HG03060 (cell line): ENCODE measurements around the gene ANO2.

Experiments used
- ATAC-seq: cut with Tn5 transposase; IDR thresholded peaks from one replicate; pipeline ENCODE4 v1.9.1; 2021; ENCODE audit warnings: low read depth, moderate number of reproducible peaks; ENCODE audit not compliant: unreplicated experiment

ANO2 gene

GRCh38 chr12:5633106-5633505 is 312.0 kb downstream of the ANO2 start:
- ATAC-seq = no peak

- ATAC-seq = no peak
Observed at GRCh38 chr12:5632453-5632852, 312.6 kb downstream of the ANO2 start.

- no peak for ATAC-seq
Observed at GRCh38 chr12:5631497-5631896, 313.6 kb downstream of the ANO2 start.

DNA sequence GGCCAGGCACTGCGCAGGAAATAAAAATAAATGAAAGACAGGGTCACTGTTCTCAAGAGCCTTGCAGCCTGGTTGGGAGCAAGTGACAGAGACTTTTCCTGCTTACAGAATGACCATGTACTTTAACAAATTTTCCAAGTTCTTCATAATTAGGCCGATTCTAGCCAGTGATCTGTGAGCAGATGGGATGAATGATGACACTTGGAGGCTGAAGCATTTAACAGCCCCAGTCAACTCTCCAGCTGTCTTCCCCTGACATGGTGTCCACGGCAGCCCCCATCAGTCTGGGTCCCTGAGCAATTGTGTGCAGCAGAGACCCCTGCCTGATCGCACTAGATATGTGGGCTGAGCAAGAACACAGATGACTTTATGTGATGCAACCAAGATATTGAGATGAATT is 314.3 kb downstream of the ANO2 start:
- no peak for ATAC-seq

DNA sequence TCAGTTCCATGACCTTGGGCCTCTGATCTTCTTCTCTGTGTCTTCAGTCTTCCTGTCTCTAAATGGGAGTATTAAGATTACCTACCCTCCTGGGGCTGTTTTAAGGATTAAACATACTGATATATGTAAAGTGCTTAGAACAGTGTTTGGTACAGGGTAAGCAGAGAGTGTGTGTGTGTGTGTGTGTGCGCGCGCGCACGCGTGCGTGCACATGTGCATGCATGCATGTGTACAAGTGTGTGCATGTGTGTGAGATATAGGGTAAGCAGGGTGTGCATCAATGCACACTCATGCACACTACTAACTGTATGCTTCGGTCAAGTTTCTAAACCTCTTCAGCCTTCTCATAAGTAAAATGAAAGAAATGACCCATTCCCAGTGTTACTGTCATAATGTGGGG is 316.6 kb downstream of the ANO2 start:
- no peak for ATAC-seq

GRCh38 chr12:5627053-5627630 is 317.9 kb downstream of the ANO2 start:
- ATAC-seq = no peak

DNA sequence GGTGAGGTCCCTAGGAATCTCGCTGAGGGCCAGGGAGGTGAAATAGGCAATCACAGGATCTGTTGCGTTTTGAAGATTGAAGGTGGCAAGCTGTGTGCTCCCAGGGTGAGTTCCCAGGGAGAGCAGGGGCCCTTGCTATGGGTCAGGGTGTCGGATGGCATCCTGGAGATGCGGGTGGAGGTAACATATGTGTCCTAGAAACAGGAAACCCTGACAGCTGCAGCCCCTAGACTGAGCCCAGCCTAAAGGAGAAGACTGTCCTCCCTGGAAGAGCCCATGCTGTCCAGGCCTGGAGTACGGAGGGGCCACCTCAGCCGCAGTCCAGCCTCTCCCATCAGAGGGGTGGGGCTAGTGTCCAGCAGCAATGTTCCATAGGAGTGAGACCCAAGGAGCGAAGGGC is 318.9 kb downstream of the ANO2 start:
- ATAC-seq = no peak

DNA sequence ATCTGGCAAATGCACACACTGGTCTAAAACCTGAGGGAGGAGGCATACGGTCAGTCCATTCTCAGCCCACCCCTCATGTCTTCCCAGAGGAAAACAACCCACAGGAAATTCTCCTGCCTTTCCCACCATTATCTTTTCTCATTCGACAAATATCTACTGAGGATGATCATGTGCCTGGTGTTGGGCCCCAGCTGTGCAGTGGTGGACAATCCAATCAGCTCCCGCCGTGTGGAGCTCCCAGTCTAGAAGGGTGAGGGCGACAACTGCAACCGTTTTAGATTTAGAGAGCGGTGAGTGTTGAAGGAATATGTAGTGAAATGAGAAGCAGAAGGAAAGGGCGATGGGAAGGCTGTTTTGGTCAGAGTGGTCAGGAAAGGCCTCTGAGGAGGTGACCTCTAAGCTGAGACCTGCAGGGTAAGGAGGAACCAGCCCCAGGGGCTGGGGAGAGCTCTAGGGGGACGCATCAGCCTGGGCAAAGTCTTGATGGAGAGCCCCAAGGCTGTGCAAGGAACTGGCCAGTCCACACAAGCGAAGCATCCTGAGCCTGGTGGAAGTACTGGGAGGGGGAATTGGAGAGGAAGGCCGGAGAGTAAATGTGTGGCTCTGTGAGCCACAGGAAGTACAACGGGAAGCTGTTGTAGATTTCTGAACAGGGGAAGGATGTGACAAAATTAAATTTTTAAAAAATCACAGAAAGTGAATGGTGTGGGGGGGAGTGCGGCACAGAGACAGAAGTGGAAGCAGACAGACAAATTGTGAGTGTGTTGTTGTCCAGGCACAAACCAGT is 320.4 kb downstream of the ANO2 start:
- ATAC-seq = no peak

DNA sequence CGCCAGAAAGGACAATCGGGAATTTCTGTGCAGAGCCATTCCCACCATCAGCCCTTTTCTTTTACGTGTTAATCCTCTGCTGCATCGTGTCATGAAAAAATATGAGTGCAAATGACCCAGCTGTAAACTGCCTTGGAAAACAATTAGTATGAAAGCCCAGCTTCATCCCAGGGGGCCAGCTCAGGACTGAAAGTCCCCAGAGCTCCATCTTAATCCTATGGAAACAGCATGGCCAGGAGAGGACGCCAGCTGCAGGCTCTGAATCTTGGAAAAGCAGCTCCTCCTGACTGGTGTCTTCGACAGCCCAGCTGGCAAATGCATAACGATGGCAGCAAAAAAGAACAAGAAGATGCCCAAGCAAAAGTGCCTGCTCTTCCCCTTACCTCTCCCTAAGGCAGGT is 321.6 kb downstream of the ANO2 start:
- ATAC-seq = no peak

GRCh38 chr12:5622280-5622679 is 322.8 kb downstream of the ANO2 start:
- ATAC-seq = no peak

- ATAC-seq = no peak
Observed at GRCh38 chr12:5621329-5621728, 323.7 kb downstream of the ANO2 start.

DNA sequence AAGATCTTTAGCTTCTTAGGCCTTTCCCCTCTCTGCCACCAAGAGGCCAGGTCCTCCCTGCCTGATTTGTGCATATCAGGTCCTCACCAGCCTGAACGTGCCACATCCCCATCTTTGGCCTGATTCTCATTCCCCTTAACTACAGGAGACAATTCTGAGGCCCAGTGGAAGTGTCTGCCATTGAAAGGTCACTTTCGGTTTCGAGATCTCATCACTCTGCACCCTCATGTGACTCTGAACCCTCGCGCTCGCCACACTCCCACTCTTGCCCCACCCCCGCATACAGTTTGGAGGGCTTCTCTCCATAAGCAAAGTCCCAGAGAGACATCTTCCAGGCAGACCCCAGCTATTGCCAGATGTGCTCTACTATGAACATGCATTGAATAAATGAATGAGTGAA is 324.2 kb downstream of the ANO2 start:
- ATAC-seq = no peak

- ATAC-seq = no peak
Observed at GRCh38 chr12:5619628-5620027, 325.4 kb downstream of the ANO2 start.

DNA sequence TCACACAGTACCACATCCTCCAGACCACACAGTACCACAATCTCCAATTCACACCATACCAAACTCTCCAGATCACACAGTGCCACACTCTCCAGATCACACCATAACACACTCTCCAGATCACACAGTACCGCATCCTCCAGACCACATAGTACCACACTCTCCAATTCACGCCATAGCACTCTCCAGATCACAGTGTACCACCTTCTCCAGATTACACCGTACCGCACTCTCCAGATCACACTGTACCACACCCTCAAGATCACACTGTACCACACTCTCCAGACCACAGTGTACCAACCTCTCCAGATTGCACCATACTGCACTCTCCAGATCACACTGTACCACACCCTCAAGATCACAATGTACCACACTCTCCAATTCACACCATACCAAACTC is 328.2 kb downstream of the ANO2 start:
- ATAC-seq = no peak

GRCh38 chr12:5615760-5616159 is 329.3 kb downstream of the ANO2 start:
- ATAC-seq = no peak

DNA sequence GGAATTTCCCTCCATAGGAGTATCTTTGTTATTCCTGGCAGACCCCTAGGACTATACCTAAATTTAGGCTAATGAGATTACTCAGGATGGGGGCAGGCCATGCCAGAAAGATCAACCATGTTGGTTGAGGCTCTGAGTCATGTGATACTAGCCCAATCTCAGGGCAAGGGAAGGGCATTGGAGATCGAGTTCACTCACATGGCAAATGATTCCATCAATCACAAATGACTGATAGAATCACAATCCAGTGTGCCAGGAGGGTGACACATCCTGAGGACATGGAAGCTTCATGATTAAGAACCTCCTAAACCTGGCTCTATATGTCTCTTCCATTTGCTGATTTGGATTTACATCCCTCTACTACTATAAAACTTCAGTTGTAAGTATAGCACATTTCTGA is 330.8 kb downstream of the ANO2 start:
- no peak for ATAC-seq

GRCh38 chr12:5612556-5613410 is 332.3 kb downstream of the ANO2 start:
- no peak for ATAC-seq

GRCh38 chr12:5611162-5611561 is 333.9 kb downstream of the ANO2 start:
- no peak for ATAC-seq

DNA sequence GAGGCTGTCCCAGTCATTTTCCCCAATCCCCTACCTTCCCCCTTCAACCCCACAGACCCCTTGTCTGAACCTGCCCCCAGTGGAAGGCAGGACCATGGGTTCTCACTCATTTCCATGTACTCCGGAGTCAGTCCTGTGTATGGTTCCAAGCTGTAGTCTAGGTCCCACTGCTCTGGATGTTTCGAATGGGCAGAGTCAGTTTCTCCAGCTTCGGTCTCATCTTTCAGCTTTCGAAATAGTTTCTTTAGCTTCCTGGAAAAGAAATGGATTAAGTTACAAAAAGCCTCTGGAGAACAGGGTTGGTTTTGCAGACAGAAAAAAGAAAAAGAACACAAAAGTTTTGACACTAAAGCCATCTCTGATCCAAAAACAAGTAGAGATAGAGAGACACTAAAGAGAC is 345.7 kb downstream of the ANO2 start:
- ATAC-seq = no peak

DNA sequence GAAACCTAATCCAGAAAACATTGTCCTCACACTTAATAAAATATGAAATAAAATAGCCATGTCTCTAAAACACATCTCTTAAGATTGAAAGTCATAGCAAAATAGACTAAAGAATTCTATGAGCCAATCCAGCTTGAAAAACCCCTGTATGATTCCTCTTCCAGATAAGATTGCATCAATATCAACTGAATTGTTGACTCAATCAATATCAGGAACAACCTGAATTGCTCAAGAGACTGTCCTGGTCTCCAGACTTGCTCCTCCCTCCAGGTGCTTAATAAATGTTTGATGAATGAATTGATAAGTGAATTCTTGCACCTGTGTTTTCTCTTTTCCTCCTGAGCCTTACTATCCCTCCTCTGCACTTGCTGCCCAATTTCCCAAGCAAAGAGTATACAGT is 351.1 kb downstream of the ANO2 start:
- no peak for ATAC-seq

DNA sequence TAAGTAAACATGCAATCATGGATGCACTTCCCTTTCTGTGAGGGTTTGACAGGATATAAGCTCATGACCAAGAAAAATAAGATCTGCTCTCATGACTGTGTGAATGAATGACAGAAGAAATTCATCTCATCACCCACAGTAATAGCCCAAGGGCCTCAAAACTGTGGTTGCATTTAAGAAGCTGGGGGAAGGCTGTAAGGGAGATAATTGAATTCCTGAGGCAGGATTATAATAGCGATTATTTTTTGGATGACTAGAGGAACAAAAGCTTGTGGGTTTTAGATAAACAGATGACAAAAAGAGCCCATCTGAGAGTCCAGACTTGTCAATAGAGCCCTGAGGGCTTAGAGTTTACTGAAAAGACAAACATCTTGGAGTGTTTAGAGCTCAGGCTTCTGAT is 352.0 kb downstream of the ANO2 start:
- no peak for ATAC-seq

- no peak for ATAC-seq
Observed at GRCh38 chr12:5592310-5592709, 352.7 kb downstream of the ANO2 start.
